ENCODE results near the gene FKBP1A. TPM values are rescaled to one million over a fixed set of nuclear protein-coding genes. Genes with fewer than 3 reads are reported as not detected.

FKBP1A gene
- total RNA-seq, 1 experiment from 2014 or later, result 196 TPM

GRCh38 chr20:1323830-1324597 lies 68.8 kb downstream of the FKBP1A start:
- no peak overlapping the region for H3K9ac ChIP-seq (ENCODE audit: extremely low read depth, insufficient read length, low read length)
- no peak overlapping the region for H4K5ac ChIP-seq (ENCODE audit: insufficient read length, low read depth, low read length)
- no peak overlapping the region for H3K27ac ChIP-seq (ENCODE audit: insufficient read length, low read depth, low read length)
- Mint-ChIP-seq H3K27me3 (ENCODE audit: low read depth) (peaks cover 12% of the 10 kb centered on the region), H3K9me3 (no peaks in the 10 kb centered on the region), H3K27ac (peak overlapping the region in 1 of 3 experiments; percentile 77; a peak in 2 of 7 replicates), H3K4me1 (peaks cover 4 to 11% of the 10 kb centered on the region in 2 experiments; a peak in 3 of 4 replicates), H3K4me3 (peak overlapping the region in 1 of 2 experiments; percentile 40; a peak in 2 of 5 replicates), H3K36me3 (ENCODE audit: insufficient read depth in 1 of 3, low read depth in 3 of 3) (peaks cover 0 to 4% (median 0%) of the 10 kb centered on the region in 3 experiments; a peak in 2 of 7 replicates)
- H3K4me2 ChIP-seq (ENCODE audit: insufficient read depth, insufficient read length, low read length), result no peak overlapping the region
- no peak overlapping the region for H3K23ac ChIP-seq (ENCODE audit: insufficient read length, low read depth, low read length)
- no peak overlapping the region for H2BK12ac ChIP-seq (ENCODE audit: insufficient read length, low read depth, low read length)
- H3K23me2 ChIP-seq (ENCODE audit: insufficient read length, low read depth, low read length, poor library complexity, severe bottlenecking), result peaks cover 9% of the 10 kb centered on the region
- WGBS (ENCODE audit: extremely low coverage, insufficient read length, low lambda C conversion rate), result no CpG with 5 or more reads among the region's 12 CpGs
- no peak overlapping the region for H2BK15ac ChIP-seq (ENCODE audit: low read depth, low read length)
- no peak for DNase-seq
- TF ChIP-seq CTCF (conservative IDR thresholded peaks at IDR 0.05), result no peak
- H3K4me1 ChIP-seq (ENCODE audit: insufficient read depth, low read length), result 0 out of 2 replicates have a peak, but pooled peaks cover 4% of the 10 kb centered on the region
- H3K79me1 ChIP-seq (ENCODE audit: insufficient read depth, low read depth, low read length, poor library complexity, severe bottlenecking), result peaks cover 11% of the 10 kb centered on the region
- no peak overlapping the region for H2AFZ ChIP-seq (ENCODE audit: low read length)
- H2BK5ac ChIP-seq (ENCODE audit: insufficient read length, low read length), result no peak overlapping the region
- no peak overlapping the region for H4K91ac ChIP-seq (ENCODE audit: insufficient read length, low read depth, low read length)
- no peak overlapping the region for H2BK120ac ChIP-seq (ENCODE audit: low read depth, low read length, poor library complexity, severe bottlenecking)
- H4K20me1 ChIP-seq (ENCODE audit: control insufficient read depth, insufficient read depth, insufficient read length), result no peaks in the 10 kb centered on the region
- no peak overlapping the region for H3K4ac ChIP-seq (ENCODE audit: low read depth, low read length)
- no peak overlapping the region for H3T11ph ChIP-seq (ENCODE audit: low read length)
- H3K18ac ChIP-seq (ENCODE audit: insufficient read length, low read depth, low read length), result no peak overlapping the region
- no peak overlapping the region for H3K56ac ChIP-seq (ENCODE audit: insufficient read length, low read depth, low read length)
- H4K8ac ChIP-seq (replicated peaks; ENCODE audit: insufficient read length, low read depth, low read length), result no peak overlapping the region
- no peak overlapping the region for H3K14ac ChIP-seq (ENCODE audit: insufficient read depth, low read length)
- H2AK5ac ChIP-seq (ENCODE audit: insufficient read length, low read length), result no peak overlapping the region
- peaks cover 6% of the 10 kb centered on the region; the same call in 1 of the 2 replicates for H3K79me2 ChIP-seq (ENCODE audit: insufficient read depth, low read length)
- no peaks in the 10 kb centered on the region for H3K9me3 ChIP-seq (ENCODE audit: control insufficient read depth, low read depth, low read length)
- no peaks in the 10 kb centered on the region for H3K27me3 ChIP-seq (ENCODE audit: insufficient read depth, low read length)
- H2BK20ac ChIP-seq (ENCODE audit: low read depth, low read length, poor library complexity, severe bottlenecking), result no peak overlapping the region

Data from H9 (cell line).